Kidney epithelial cell (primary cell): ENCODE data around the gene EFS. TPM values are rescaled to one million over a fixed set of nuclear protein-coding genes. Genes with fewer than 3 reads are reported as not detected.

Experiments used
- DNase-seq: peaks from one replicate; pipeline ENCODE4 v3.0.0-alpha.2; 2010; ENCODE audit warnings: low read depth
- H3K27me3 ChIP-seq: 2 replicates; pipeline ENCODE4 v1.6.0; 2011; ENCODE audit warnings: low read length; ENCODE audit not compliant: control insufficient read depth, insufficient read depth
- H3K36me3 ChIP-seq: 2 replicates; pipeline ENCODE4 v1.5.1; 2011; ENCODE audit warnings: low read length; ENCODE audit not compliant: control insufficient read depth, insufficient read depth
- H3K4me3 ChIP-seq: 2 replicates; pipeline ENCODE4 v1.5.1; 2011; ENCODE audit warnings: low read depth, mild to moderate bottlenecking, control low read depth, low read length
- CTCF ChIP-seq: IDR thresholded peaks from 2 replicates; pipeline ENCODE4 v1.5.1; 2011; ENCODE audit warnings: mild to moderate bottlenecking, moderate library complexity, low read length, control low read depth, inconsistent platforms; ENCODE audit not compliant: insufficient read depth, poor library complexity, severe bottlenecking
- total RNA-seq: library from RNA; depleted of rRNA; stranded (reverse); fragments of >200 nt; gene quantifications from 2 replicates; pipeline ENCODE4 v1.2.3, GENCODE V29; 2015

EFS gene
- total RNA-seq, 1 donor from 2014 or later: 10.8 TPM

GRCh38 chr14:23359722-23360447 is 5.1 kb downstream of the EFS start:
- Histone ChIP-seq H3K36me3 (no peaks in the 10 kb centered on the region), H3K27me3 (no peaks in the 10 kb centered on the region), H3K4me3 (no peak overlapping the region)
- DNase-seq: no peak
- TF ChIP-seq CTCF: no peak

DNA sequence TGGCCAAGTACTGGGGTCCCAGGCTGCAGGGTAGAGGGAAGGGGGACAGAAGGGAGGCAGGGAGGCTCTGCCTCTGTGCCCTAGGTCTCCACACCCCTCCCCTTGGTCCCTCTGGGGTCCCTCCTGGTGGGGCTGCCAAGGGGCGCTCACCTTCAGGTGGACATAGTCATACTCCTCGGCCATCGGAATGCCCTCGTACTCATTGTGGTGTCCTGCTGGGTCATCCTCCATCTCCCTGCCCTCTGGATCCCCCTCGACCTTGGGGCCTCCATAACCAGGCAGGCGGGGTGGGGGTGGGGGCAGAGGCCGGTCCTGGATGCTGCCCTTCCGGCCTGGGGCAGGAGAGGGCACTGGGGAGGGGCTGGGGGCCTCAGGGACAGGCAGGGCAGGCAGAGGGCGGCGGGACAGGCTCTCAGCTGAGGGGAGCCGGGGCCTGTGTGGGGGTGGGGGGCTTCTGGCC is 5.8 kb downstream of the EFS start:
- Histone ChIP-seq H3K36me3 (no peaks in the 10 kb centered on the region), H3K27me3 (no peaks in the 10 kb centered on the region), H3K4me3 (no peak overlapping the region)
- no peak for DNase-seq
- TF ChIP-seq CTCF: no peak

DNA sequence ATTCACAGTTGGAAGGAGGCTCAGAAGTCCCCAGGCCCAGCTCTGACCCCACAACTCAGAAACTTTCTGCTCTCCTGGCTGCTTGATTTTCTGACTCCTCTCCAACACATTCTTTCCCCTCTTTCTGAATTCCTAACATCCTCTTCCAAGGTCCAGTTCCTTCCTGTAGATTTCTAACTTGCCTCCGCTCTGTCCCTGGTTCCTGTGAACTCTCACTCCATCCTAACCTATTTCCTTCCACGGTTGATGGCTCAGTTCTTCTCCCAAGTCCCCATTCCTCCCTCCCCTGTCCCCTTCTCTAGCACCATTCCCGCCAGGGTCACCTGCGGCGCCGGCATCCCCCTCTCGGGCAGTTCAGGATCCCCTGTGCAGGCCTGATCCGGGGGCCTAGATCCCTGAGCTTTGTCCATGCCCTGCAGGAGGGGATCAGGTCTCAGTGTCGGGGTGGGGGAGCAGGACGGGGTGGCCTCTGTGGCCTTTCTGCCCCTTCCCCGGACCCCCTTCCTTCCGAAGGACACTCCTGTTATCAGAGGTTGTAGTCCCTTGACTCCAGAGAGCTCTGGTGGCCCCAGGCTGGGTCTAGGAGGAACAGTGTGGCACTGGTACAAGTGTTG is 6.3 kb downstream of the EFS start:
- no peaks in the 10 kb centered on the region for H3K36me3 ChIP-seq
- no peak for DNase-seq
- no peaks in the 10 kb centered on the region for H3K27me3 ChIP-seq
- no peak for TF ChIP-seq CTCF
- no peak overlapping the region for H3K4me3 ChIP-seq

DNA sequence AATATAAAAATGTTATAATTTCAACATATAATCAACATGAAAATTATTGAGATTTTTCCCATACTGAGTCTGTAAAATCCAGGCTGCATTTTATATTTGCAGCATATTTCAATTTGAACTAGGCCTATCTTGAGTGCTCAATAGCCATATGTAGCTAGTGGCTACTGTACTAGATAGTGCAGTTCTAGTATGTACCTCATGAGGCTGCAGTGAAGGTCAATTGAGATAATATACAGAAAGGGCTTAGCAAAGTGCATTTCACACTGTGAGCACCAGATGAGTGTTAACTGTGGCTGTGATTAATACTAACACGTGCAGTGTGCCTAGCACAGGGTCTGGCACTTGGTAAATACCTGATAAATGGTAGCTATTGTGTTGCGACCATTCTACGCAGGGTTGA is 6.9 kb downstream of the EFS start:
- Histone ChIP-seq H3K27me3 (peaks cover 3% of the 10 kb centered on the region), H3K4me3 (no peak overlapping the region), H3K36me3 (no peaks in the 10 kb centered on the region)
- DNase-seq: no peak
- no peak for TF ChIP-seq CTCF

DNA sequence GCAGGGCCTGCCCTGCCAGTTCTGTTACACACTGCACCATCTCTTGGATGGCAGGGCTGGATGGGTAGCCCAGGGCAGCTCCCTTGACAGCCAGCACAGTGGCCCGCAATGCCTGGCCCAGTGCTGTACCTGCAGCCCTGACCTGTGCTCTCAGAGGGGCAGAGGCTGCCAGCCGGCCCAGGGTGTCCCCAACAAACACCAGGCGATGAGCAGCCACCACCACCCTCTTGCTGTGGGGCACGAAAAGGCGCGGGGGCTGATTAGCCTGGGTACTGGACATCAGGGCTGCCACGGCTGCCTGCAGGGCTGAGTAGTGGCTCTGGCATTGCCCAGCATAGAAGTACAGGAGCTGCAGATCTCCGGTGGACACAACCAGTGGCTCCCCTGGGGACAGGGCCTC is 7.7 kb downstream of the EFS start:
- Histone ChIP-seq H3K27me3 (peaks cover 6% of the 10 kb centered on the region), H3K4me3 (no peak overlapping the region), H3K36me3 (no peaks in the 10 kb centered on the region)
- no peak for TF ChIP-seq CTCF
- no peak for DNase-seq
